ENCODE measurements around the gene RPEL1.

DNA sequence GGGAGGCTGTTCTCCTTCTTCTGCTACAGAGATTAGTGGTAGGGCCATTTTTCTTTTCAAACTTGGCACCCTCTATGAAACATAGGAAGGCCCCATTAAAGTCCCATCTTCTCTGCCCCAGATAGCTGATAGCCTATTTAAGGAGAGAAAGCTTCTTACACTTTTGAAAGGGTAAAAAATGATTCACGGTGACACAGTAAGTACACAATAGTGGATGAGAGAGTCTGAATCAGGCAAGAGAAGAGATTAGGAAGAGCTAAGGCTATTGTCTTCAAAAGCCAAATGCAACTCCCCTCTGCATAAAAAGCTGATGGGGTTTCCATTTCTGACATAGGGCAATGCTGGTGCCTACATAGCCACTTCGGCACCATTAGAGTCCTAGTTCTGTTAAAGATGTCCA is 34.8 kb downstream of the RPEL1 start:
- TF ChIP-seq, protein P1, sequence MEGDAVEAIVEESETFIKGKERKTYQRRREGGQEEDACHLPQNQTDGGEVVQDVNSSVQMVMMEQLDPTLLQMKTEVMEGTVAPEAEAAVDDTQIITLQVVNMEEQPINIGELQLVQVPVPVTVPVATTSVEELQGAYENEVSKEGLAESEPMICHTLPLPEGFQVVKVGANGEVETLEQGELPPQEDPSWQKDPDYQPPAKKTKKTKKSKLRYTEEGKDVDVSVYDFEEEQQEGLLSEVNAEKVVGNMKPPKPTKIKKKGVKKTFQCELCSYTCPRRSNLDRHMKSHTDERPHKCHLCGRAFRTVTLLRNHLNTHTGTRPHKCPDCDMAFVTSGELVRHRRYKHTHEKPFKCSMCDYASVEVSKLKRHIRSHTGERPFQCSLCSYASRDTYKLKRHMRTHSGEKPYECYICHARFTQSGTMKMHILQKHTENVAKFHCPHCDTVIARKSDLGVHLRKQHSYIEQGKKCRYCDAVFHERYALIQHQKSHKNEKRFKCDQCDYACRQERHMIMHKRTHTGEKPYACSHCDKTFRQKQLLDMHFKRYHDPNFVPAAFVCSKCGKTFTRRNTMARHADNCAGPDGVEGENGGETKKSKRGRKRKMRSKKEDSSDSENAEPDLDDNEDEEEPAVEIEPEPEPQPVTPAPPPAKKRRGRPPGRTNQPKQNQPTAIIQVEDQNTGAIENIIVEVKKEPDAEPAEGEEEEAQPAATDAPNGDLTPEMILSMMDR (IDR thresholded peaks at IDR 0.05), result no peak
- TF ChIP-seq POLR2A (IDR thresholded peaks at IDR 0.05), result no peak

Data from uterus (tissue), 2 donors.